WTC11 (cell line): Measurements from ENCODE around the gene SFMBT1.

Experiments
- ATF1 ChIP-seq: sonication (generic); formaldehyde crosslinking; IDR thresholded peaks from 2 replicates; pipeline ENCODE4 v1.8.1; 2023; ENCODE audit warnings: mild to moderate bottlenecking, moderate library complexity, missing genetic modification reagents
- CREB1 ChIP-seq: sonication (generic); formaldehyde crosslinking; IDR thresholded peaks from 2 replicates; pipeline ENCODE4 v1.8.0; 2023; ENCODE audit warnings: mild to moderate bottlenecking, missing genetic modification reagents
- ESRRA ChIP-seq: sonication (generic); formaldehyde crosslinking; IDR thresholded peaks from 2 replicates; pipeline ENCODE4 v1.8.1; 2022; ENCODE audit warnings: mild to moderate bottlenecking, missing genetic modification reagents, borderline replicate concordance
- ETV6 ChIP-seq: sonication (generic); formaldehyde crosslinking; IDR thresholded peaks from 2 replicates; pipeline ENCODE4 v1.8.1; 2022; ENCODE audit warnings: mild to moderate bottlenecking, missing genetic modification reagents
- FOXK1 ChIP-seq: sonication (generic); formaldehyde crosslinking; IDR thresholded peaks from 2 replicates; pipeline ENCODE4 v1.8.0; 2022; ENCODE audit warnings: mild to moderate bottlenecking, moderate library complexity, missing genetic modification reagents
- OVOL2 ChIP-seq: fragments of 250-450 bp; sonication (Bioruptor Pico); IDR thresholded peaks from 2 replicates; pipeline ENCODE4 v1.9.0; 2021; ENCODE audit warnings: mild to moderate bottlenecking, borderline replicate concordance
- SMAD4 ChIP-seq: sonication (generic); formaldehyde crosslinking; IDR thresholded peaks from 2 replicates; pipeline ENCODE4 v1.8.0; 2022; ENCODE audit warnings: mild to moderate bottlenecking, missing genetic modification reagents
- ZBTB21 ChIP-seq: sonication (generic); formaldehyde crosslinking; IDR thresholded peaks from 2 replicates; pipeline ENCODE4 v1.8.1; 2023; ENCODE audit warnings: mild to moderate bottlenecking, missing genetic modification reagents, borderline replicate concordance
- ZNF121 ChIP-seq: sonication (generic); formaldehyde crosslinking; IDR thresholded peaks from 2 replicates; pipeline ENCODE4 v1.8.0; 2023; ENCODE audit warnings: missing genetic modification reagents
- ZNF416 ChIP-seq: fragments of 250-450 bp; sonication (Bioruptor Pico); IDR thresholded peaks from 2 replicates; pipeline ENCODE4 v1.9.0; 2021; ENCODE audit warnings: mild to moderate bottlenecking, inconsistent platforms
- TF ChIP-seq, protein P1 (sequence below): fragments of 200-600 bp; IDR thresholded peaks from 2 replicates; pipeline ENCODE4 v1.8.0; 2022; ENCODE audit warnings: antibody characterized with exemption
- TF ChIP-seq, protein P2 (sequence below): sonication (generic); formaldehyde crosslinking; IDR thresholded peaks from 2 replicates; pipeline ENCODE4 v1.8.1; 2022; ENCODE audit warnings: mild to moderate bottlenecking, moderate library complexity, missing genetic modification reagents
- TF ChIP-seq, protein P3 (sequence below): sonication (generic); formaldehyde crosslinking; conservative IDR thresholded peaks from 2 replicates; pipeline ENCODE4 v1.8.1; 2022; ENCODE audit warnings: mild to moderate bottlenecking, missing genetic modification reagents
- TF ChIP-seq, protein P4 (sequence below): sonication (generic); formaldehyde crosslinking; IDR thresholded peaks from 2 replicates; pipeline ENCODE4 v1.8.1; 2022; ENCODE audit warnings: low read depth, missing genetic modification reagents, borderline replicate concordance

DNA sequence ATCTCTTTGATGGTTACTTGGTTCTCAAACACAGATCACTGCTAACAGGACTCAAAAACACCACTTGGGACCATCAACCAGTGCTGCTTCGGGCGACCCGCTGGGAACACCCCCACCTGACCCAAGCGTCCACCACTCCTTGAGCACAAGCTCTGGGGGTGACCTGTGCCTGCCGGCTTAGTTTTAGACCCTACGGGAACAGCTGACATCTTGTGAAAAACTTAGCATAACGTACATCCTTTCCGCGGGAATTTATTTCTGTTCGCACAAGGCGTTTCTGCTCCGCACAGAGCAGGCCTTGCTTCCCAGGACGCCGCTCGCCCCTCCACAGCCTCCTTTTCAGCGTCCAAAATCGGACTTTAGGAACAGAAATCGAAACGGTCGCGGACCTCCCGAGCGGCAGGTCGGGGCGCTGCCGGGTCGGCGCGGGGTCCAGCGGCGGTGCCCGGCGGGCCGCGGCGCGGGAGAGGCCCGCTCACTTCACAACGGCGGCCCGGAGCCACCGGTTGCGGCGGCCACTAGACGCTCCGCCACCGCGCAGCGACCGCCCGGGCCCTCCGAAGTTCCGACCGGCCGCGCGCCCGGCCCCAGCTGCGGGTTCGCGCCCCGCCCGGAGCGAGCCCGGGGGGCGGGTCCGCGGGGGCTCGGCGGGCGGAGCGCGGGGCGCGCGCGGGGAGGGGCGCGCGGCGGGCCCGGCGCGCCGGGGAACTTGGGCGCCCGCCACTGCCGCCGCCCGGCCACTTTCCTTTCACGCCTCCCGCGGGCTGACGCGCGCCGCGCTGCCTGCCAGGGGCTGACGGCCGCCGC, 959 bp downstream of the SFMBT1 start:
- TF ChIP-seq, protein P1, sequence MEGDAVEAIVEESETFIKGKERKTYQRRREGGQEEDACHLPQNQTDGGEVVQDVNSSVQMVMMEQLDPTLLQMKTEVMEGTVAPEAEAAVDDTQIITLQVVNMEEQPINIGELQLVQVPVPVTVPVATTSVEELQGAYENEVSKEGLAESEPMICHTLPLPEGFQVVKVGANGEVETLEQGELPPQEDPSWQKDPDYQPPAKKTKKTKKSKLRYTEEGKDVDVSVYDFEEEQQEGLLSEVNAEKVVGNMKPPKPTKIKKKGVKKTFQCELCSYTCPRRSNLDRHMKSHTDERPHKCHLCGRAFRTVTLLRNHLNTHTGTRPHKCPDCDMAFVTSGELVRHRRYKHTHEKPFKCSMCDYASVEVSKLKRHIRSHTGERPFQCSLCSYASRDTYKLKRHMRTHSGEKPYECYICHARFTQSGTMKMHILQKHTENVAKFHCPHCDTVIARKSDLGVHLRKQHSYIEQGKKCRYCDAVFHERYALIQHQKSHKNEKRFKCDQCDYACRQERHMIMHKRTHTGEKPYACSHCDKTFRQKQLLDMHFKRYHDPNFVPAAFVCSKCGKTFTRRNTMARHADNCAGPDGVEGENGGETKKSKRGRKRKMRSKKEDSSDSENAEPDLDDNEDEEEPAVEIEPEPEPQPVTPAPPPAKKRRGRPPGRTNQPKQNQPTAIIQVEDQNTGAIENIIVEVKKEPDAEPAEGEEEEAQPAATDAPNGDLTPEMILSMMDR = no peak
- TF ChIP-seq ETV6 (CRISPR knock-in tag) = no peak
- no peak for TF ChIP-seq SMAD4 (CRISPR knock-in tag)
- TF ChIP-seq CREB1 (CRISPR knock-in tag) = no peak
- no peak for TF ChIP-seq ATF1 (CRISPR knock-in tag)
- TF ChIP-seq, protein P2, sequence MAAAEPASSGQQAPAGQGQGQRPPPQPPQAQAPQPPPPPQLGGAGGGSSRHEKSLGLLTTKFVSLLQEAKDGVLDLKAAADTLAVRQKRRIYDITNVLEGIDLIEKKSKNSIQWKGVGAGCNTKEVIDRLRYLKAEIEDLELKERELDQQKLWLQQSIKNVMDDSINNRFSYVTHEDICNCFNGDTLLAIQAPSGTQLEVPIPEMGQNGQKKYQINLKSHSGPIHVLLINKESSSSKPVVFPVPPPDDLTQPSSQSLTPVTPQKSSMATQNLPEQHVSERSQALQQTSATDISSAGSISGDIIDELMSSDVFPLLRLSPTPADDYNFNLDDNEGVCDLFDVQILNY (CRISPR knock-in tag) = no peak
- no peak for TF ChIP-seq ESRRA
- TF ChIP-seq ZNF121 (CRISPR knock-in tag) = no peak
- TF ChIP-seq, protein P3, sequence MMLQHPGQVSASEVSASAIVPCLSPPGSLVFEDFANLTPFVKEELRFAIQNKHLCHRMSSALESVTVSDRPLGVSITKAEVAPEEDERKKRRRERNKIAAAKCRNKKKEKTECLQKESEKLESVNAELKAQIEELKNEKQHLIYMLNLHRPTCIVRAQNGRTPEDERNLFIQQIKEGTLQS (CRISPR knock-in tag) = no peak
- TF ChIP-seq, protein P4, sequence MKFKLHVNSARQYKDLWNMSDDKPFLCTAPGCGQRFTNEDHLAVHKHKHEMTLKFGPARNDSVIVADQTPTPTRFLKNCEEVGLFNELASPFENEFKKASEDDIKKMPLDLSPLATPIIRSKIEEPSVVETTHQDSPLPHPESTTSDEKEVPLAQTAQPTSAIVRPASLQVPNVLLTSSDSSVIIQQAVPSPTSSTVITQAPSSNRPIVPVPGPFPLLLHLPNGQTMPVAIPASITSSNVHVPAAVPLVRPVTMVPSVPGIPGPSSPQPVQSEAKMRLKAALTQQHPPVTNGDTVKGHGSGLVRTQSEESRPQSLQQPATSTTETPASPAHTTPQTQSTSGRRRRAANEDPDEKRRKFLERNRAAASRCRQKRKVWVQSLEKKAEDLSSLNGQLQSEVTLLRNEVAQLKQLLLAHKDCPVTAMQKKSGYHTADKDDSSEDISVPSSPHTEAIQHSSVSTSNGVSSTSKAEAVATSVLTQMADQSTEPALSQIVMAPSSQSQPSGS (CRISPR knock-in tag) = no peak
- TF ChIP-seq ZBTB21 (CRISPR knock-in tag) = no peak
- no peak for TF ChIP-seq FOXK1 (CRISPR knock-in tag)
- no peak for TF ChIP-seq OVOL2 (CRISPR knock-in tag)
- TF ChIP-seq ZNF416 = no peak
